GM12865 (cell line): Measurements from ENCODE around the gene KLHL1.

ENCODE experiments used
- DNase-seq: peaks from one replicate; pipeline ENCODE4 v3.0.0; 2010; ENCODE audit warnings: low read depth
- H3K4me3 ChIP-seq: 2 replicates; pipeline ENCODE4 v1.5.1; 2011; ENCODE audit warnings: mild to moderate bottlenecking, low read depth, low read length, control low read depth
- CTCF ChIP-seq: IDR thresholded peaks from 2 replicates; pipeline ENCODE4 v1.5.1; 2011; ENCODE audit warnings: low read length, control low read depth, low read depth, inconsistent platforms; ENCODE audit not compliant: insufficient read depth; ENCODE audit errors: missing control alignments

KLHL1 gene

GRCh38 chr13:70051531-70051930, 56.7 kb downstream of the KLHL1 start:
- no peak for TF ChIP-seq CTCF
- H3K4me3 ChIP-seq, result no peak overlapping the region
- DNase-seq, result no peak

GRCh38 chr13:70043685-70044084, 64.6 kb downstream of the KLHL1 start:
- TF ChIP-seq CTCF, result no peak
- DNase-seq, result peak; percentile 1
- H3K4me3 ChIP-seq, result no peak overlapping the region

- no peak overlapping the region for H3K4me3 ChIP-seq
- DNase-seq, result no peak
- no peak for TF ChIP-seq CTCF
These were observed 66.1 kb downstream of the KLHL1 start for GRCh38 chr13:70042193-70042592.

- no peak for TF ChIP-seq CTCF
- DNase-seq, result no peak
- H3K4me3 ChIP-seq, result no peak overlapping the region
These were observed 74.0 kb downstream of the KLHL1 start for GRCh38 chr13:70034286-70034685.

- no peak overlapping the region for H3K4me3 ChIP-seq
- no peak for TF ChIP-seq CTCF
- no peak for DNase-seq
These were observed 80.7 kb downstream of the KLHL1 start for GRCh38 chr13:70027551-70027950.

- no peak overlapping the region for H3K4me3 ChIP-seq
- no peak for DNase-seq
These were observed 84.7 kb downstream of the KLHL1 start for GRCh38 chr13:70023516-70023915.

More at GRCh38 chr13:70023516-70023915, 84.7 kb downstream of the KLHL1 start:
- no peak for TF ChIP-seq CTCF
